Measurements from ENCODE around the gene CDH6.
A peak's percentile ranks its signal among the peaks of the same experiment; 100 is the strongest.

CDH6 gene

GRCh38 chr5:31185951-31186350 is 7.5 kb upstream of the CDH6 start:
- Histone ChIP-seq H3K36me3 (ENCODE audit: insufficient read depth, insufficient read length, low read length) (no peaks in the 10 kb centered on the region), H3K4me3 (ENCODE audit: insufficient read length, low read depth) (no peak overlapping the region), H3K4me1 (ENCODE audit: insufficient read depth, insufficient read length) (no peaks in the 10 kb centered on the region), H3K9ac (ENCODE audit: insufficient read length, low read depth) (no peak overlapping the region), H3K9me3 (ENCODE audit: insufficient read depth, low read length) (no peaks in the 10 kb centered on the region), H3K27me3 (ENCODE audit: insufficient read depth, insufficient read length) (no peaks in the 10 kb centered on the region)
- no peak for DNase-seq (ENCODE audit: low read depth, low spot score)
- TF ChIP-seq SUZ12 (IDR thresholded peaks at IDR 0.05; ENCODE audit: extremely low read depth, insufficient read depth, insufficient read length) (no peak), ZNF274 (IDR thresholded peaks at IDR 0.05; ENCODE audit: low read depth, low read length) (no peak), YY1 (IDR thresholded peaks at IDR 0.05; ENCODE audit: insufficient read depth, insufficient read length) (no peak)

- Histone ChIP-seq H3K9me3 (ENCODE audit: insufficient read depth, low read length) (no peaks in the 10 kb centered on the region), H3K4me1 (ENCODE audit: insufficient read depth, insufficient read length) (no peaks in the 10 kb centered on the region), H3K4me3 (ENCODE audit: insufficient read length, low read depth) (no peak overlapping the region), H3K36me3 (ENCODE audit: insufficient read depth, insufficient read length, low read length) (no peaks in the 10 kb centered on the region), H3K27me3 (ENCODE audit: insufficient read depth, insufficient read length) (peaks cover 3% of the 10 kb centered on the region), H3K9ac (ENCODE audit: insufficient read length, low read depth) (no peak overlapping the region)
- TF ChIP-seq ZNF274 (IDR thresholded peaks at IDR 0.05; ENCODE audit: low read depth, low read length): no peak
- no peak for TF ChIP-seq SUZ12 (IDR thresholded peaks at IDR 0.05; ENCODE audit: extremely low read depth, insufficient read depth, insufficient read length)
- DNase-seq (ENCODE audit: low read depth, low spot score): no peak
These were observed 6.7 kb upstream of the CDH6 start for GRCh38 chr5:31186672-31187267.

- Histone ChIP-seq H3K9ac (ENCODE audit: insufficient read length, low read depth) (no peak overlapping the region), H3K27me3 (ENCODE audit: insufficient read depth, insufficient read length) (peaks cover 12% of the 10 kb centered on the region), H3K36me3 (ENCODE audit: insufficient read depth, insufficient read length, low read length) (no peaks in the 10 kb centered on the region), H3K4me3 (ENCODE audit: insufficient read length, low read depth) (no peak overlapping the region), H3K4me1 (ENCODE audit: insufficient read depth, insufficient read length) (no peaks in the 10 kb centered on the region), H3K9me3 (ENCODE audit: insufficient read depth, low read length) (no peaks in the 10 kb centered on the region)
- DNase-seq (ENCODE audit: low read depth, low spot score): no peak
- TF ChIP-seq YY1 (IDR thresholded peaks at IDR 0.05; ENCODE audit: insufficient read depth, insufficient read length): no peak
These were observed 5.9 kb upstream of the CDH6 start for GRCh38 chr5:31187591-31187990.

- no peak overlapping the region for H3K4me3 ChIP-seq (ENCODE audit: insufficient read length, low read depth)
- no peak for DNase-seq (ENCODE audit: low read depth, low spot score)
- no peak overlapping the region for H3K9ac ChIP-seq (ENCODE audit: insufficient read length, low read depth)
- no peaks in the 10 kb centered on the region for H3K9me3 ChIP-seq (ENCODE audit: insufficient read depth, low read length)
- H3K27me3 ChIP-seq (ENCODE audit: insufficient read depth, insufficient read length): peaks cover 39% of the 10 kb centered on the region
- no peaks in the 10 kb centered on the region for H3K4me1 ChIP-seq (ENCODE audit: insufficient read depth, insufficient read length)
- TF ChIP-seq ZNF274 (IDR thresholded peaks at IDR 0.05; ENCODE audit: low read depth, low read length): no peak
- TF ChIP-seq YY1 (IDR thresholded peaks at IDR 0.05; ENCODE audit: insufficient read depth, insufficient read length): no peak
- TF ChIP-seq SUZ12 (IDR thresholded peaks at IDR 0.05; ENCODE audit: extremely low read depth, insufficient read depth, insufficient read length): no peak
- no peaks in the 10 kb centered on the region for H3K36me3 ChIP-seq (ENCODE audit: insufficient read depth, insufficient read length, low read length)
These were observed 1.0 kb upstream of the CDH6 start for GRCh38 chr5:31192442-31192841.

- H3K4me3 ChIP-seq (ENCODE audit: insufficient read length, low read depth): no peak overlapping the region
- peaks cover 39% of the 10 kb centered on the region for H3K27me3 ChIP-seq (ENCODE audit: insufficient read depth, insufficient read length)
- no peaks in the 10 kb centered on the region for H3K36me3 ChIP-seq (ENCODE audit: insufficient read depth, insufficient read length, low read length)
- TF ChIP-seq SUZ12 (IDR thresholded peaks at IDR 0.05; ENCODE audit: extremely low read depth, insufficient read depth, insufficient read length): no peak
- TF ChIP-seq YY1 (IDR thresholded peaks at IDR 0.05; ENCODE audit: insufficient read depth, insufficient read length): no peak
- no peak for TF ChIP-seq ZNF274 (IDR thresholded peaks at IDR 0.05; ENCODE audit: low read depth, low read length)
- no peak overlapping the region for H3K9ac ChIP-seq (ENCODE audit: insufficient read length, low read depth)
- no peak for DNase-seq (ENCODE audit: low read depth, low spot score)
- no peaks in the 10 kb centered on the region for H3K4me1 ChIP-seq (ENCODE audit: insufficient read depth, insufficient read length)
- no peaks in the 10 kb centered on the region for H3K9me3 ChIP-seq (ENCODE audit: insufficient read depth, low read length)
These were observed 370 bp upstream of the CDH6 start for GRCh38 chr5:31193116-31193515.

- no peak for DNase-seq (ENCODE audit: low read depth, low spot score)
- Histone ChIP-seq H3K27me3 (ENCODE audit: insufficient read depth, insufficient read length) (peaks cover 39% of the 10 kb centered on the region), H3K9me3 (ENCODE audit: insufficient read depth, low read length) (no peaks in the 10 kb centered on the region), H3K9ac (ENCODE audit: insufficient read length, low read depth) (peak overlapping the region; percentile 67), H3K36me3 (ENCODE audit: insufficient read depth, insufficient read length, low read length) (no peaks in the 10 kb centered on the region), H3K4me1 (ENCODE audit: insufficient read depth, insufficient read length) (no peaks in the 10 kb centered on the region), H3K4me3 (ENCODE audit: insufficient read length, low read depth) (peak overlapping the region; percentile 59)
- TF ChIP-seq SUZ12 (IDR thresholded peaks at IDR 0.05; ENCODE audit: extremely low read depth, insufficient read depth, insufficient read length): no peak
- no peak for TF ChIP-seq ZNF274 (IDR thresholded peaks at IDR 0.05; ENCODE audit: low read depth, low read length)
- TF ChIP-seq YY1 (IDR thresholded peaks at IDR 0.05; ENCODE audit: insufficient read depth, insufficient read length): no peak
These were observed 955 bp downstream of the CDH6 start for GRCh38 chr5:31194468-31194813.

GRCh38 chr5:31194892-31195555 is 1.5 kb downstream of the CDH6 start:
- Histone ChIP-seq H3K4me3 (ENCODE audit: insufficient read length, low read depth) (peak overlapping the region; percentile 59), H3K27me3 (ENCODE audit: insufficient read depth, insufficient read length) (peaks cover 39% of the 10 kb centered on the region), H3K9me3 (ENCODE audit: insufficient read depth, low read length) (no peaks in the 10 kb centered on the region), H3K36me3 (ENCODE audit: insufficient read depth, insufficient read length, low read length) (no peaks in the 10 kb centered on the region), H3K9ac (ENCODE audit: insufficient read length, low read depth) (peak overlapping the region; percentile 42), H3K4me1 (ENCODE audit: insufficient read depth, insufficient read length) (no peaks in the 10 kb centered on the region)
- no peak for TF ChIP-seq SUZ12 (IDR thresholded peaks at IDR 0.05; ENCODE audit: extremely low read depth, insufficient read depth, insufficient read length)
- TF ChIP-seq YY1 (IDR thresholded peaks at IDR 0.05; ENCODE audit: insufficient read depth, insufficient read length): no peak
- TF ChIP-seq ZNF274 (IDR thresholded peaks at IDR 0.05; ENCODE audit: low read depth, low read length): no peak
- DNase-seq (ENCODE audit: low read depth, low spot score): no peak

All from NT2/D1 (cell line).